ENCODE measurements around the gene TANGO6.

The TANGO6 gene

DNA sequence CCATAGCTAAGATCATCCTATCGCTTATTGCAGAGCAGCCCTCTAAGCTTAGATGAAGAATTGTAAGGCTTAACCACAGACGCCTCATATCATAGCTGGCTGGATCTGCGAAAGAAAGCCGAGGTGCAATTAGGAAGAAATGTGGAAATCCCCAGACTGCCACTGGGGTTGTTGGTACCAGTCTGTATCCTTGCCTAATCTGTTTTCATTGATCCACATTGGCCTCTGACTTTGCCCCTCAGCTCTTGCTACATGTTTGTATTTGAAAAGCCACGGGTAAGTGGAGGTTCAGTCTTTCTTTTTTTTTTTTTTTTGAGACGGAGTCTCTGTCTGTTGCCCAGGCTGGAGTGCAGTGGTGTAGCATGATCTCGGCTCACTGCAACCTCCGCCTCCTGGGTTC is 48.9 kb downstream of the TANGO6 start:
- TF ChIP-seq, protein P1, sequence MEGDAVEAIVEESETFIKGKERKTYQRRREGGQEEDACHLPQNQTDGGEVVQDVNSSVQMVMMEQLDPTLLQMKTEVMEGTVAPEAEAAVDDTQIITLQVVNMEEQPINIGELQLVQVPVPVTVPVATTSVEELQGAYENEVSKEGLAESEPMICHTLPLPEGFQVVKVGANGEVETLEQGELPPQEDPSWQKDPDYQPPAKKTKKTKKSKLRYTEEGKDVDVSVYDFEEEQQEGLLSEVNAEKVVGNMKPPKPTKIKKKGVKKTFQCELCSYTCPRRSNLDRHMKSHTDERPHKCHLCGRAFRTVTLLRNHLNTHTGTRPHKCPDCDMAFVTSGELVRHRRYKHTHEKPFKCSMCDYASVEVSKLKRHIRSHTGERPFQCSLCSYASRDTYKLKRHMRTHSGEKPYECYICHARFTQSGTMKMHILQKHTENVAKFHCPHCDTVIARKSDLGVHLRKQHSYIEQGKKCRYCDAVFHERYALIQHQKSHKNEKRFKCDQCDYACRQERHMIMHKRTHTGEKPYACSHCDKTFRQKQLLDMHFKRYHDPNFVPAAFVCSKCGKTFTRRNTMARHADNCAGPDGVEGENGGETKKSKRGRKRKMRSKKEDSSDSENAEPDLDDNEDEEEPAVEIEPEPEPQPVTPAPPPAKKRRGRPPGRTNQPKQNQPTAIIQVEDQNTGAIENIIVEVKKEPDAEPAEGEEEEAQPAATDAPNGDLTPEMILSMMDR (IDR thresholded peaks at IDR 0.05; ENCODE audit: low read depth, low read length, missing control alignments): no peak
- no peak overlapping the region for H3K4me3 ChIP-seq (ENCODE audit: low read depth, low read length)
- in situ Hi-C loops (cut with HindIII; ENCODE audit: low sequenced_read_pairs): no loop called here
- no peak for DNase-seq (ENCODE audit: low read depth)

DNA sequence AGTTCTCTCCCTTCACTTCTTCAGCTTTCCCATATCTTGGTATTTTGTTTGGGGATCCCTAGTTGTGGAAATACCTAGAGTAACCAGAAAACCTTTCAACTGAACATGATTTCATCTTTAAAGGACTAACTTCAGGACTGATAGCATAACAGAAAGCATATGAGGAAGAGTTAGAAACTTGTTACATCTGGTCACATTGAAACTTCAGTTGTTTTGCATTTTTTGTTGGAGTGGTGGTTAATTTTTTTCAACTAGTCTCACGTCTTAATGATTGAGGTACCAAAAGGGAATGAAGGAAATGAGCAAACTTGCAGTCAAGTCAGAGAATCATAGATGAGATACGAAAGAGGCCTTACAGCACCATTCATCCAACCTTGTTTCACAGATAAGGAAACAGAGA is 49.6 kb downstream of the TANGO6 start:
- in situ Hi-C loops (cut with HindIII; ENCODE audit: low sequenced_read_pairs): no loop called here
- TF ChIP-seq, protein P1 (IDR thresholded peaks at IDR 0.05; ENCODE audit: low read depth, low read length, missing control alignments): no peak
- H3K4me3 ChIP-seq (ENCODE audit: low read depth, low read length): no peak overlapping the region
- no peak for DNase-seq (ENCODE audit: low read depth)

DNA sequence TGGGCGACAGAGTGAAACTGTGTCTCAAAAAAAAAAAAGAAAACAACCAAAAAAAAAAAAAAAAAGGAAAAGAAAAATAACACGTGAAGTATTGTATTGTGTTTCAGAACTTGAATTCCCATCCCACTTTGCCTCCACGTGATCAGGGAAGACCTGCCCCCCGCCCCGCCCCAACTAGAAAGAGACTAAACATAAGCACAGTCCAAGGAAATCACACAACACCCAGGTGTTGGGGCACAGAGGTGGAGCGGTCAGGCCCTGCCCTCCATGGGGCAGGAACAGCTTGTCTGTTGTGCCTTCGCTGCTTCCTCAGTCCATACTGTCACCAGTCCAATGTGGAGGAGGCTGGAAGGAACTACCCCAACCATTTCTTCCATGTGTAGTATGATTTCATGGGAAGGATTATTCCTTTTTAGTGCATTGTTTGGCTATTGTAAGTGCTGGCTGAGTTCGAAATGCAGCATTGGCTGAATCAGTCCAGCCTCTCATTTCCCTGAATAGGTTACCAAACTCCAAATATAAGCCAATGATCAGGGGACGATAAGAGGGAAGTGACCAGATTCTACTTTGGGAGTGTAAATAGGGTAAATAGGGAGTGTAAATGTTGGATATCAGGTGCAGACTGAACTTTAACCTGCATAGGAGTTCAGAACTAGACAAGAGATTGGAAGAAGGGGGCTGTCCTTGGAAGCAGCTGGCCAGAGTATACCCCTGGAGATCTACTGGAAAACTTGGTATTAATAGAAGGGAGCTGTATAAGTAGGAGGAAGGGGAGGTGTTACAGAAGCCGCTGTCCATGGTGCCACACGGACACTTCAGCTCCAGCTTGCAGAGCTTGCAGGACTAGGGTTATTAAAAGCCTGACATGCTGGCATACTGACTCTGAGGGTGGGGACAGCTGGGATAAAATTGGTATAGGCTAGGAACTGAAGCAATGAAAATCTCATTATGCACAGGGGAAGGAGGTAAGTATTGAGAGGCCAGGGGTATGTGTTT is 50.7 kb downstream of the TANGO6 start:
- H3K4me3 ChIP-seq (ENCODE audit: low read depth, low read length): no peak overlapping the region
- in situ Hi-C loops (cut with HindIII; ENCODE audit: low sequenced_read_pairs): no loop called here
- peak; percentile 28 for DNase-seq (ENCODE audit: low read depth)
- TF ChIP-seq, protein P1 (IDR thresholded peaks at IDR 0.05; ENCODE audit: low read depth, low read length, missing control alignments): no peak

GRCh38 chr16:68894714-68895113 is 51.4 kb downstream of the TANGO6 start:
- no peak for DNase-seq (ENCODE audit: low read depth)
- TF ChIP-seq, protein P1 (IDR thresholded peaks at IDR 0.05; ENCODE audit: low read depth, low read length, missing control alignments): no peak
- in situ Hi-C loops (cut with HindIII; ENCODE audit: low sequenced_read_pairs): no loop called here
- no peak overlapping the region for H3K4me3 ChIP-seq (ENCODE audit: low read depth, low read length)

- TF ChIP-seq, protein P1 (IDR thresholded peaks at IDR 0.05; ENCODE audit: low read depth, low read length, missing control alignments): no peak
- no peak overlapping the region for H3K4me3 ChIP-seq (ENCODE audit: low read depth, low read length)
- in situ Hi-C loops (cut with HindIII; ENCODE audit: low sequenced_read_pairs): no loop called here
- DNase-seq (ENCODE audit: low read depth): no peak
These were observed 54.7 kb downstream of the TANGO6 start for GRCh38 chr16:68898026-68898425.

DNA sequence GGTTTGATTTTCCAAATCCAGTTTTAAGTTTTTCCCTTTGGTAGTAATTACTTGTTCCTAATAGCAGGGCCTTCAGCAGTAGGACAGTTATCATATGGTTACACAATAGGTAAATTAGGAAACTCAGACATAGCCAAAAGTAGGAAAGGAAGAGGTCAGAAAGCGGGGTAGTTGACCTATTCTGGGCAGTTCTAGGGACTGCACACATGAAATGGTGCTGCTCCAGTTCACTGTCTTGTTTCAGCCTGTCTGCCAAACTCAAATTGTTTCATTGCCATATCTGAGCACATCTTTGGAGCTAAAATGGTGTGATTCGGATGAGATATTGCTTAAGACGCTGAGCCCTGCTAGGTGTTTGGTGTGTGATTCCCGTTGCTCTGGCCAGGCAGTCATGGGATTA is 56.7 kb downstream of the TANGO6 start:
- no peak for DNase-seq (ENCODE audit: low read depth)
- in situ Hi-C loops (cut with HindIII; ENCODE audit: low sequenced_read_pairs): loop anchor here (5.0 kb wide), 2 partner anchors 78 to 217 kb away; no protein-coding TSS in a partner anchor
- no peak overlapping the region for H3K4me3 ChIP-seq (ENCODE audit: low read depth, low read length)
- TF ChIP-seq, protein P1 (IDR thresholded peaks at IDR 0.05; ENCODE audit: low read depth, low read length, missing control alignments): no peak
